H9 (cell line): ENCODE results near the gene PPM1H. TPM values are rescaled to one million over a fixed set of nuclear protein-coding genes. Genes with fewer than 3 reads are reported as not detected.
"Not testable (repeated sequence)": the region's sequence is repeated elsewhere in the genome, so short reads cannot be mapped to it uniquely, and the experiment has no call there.

Source experiments
- DNase-seq: peaks from one replicate; pipeline ENCODE4 v3.0.0-alpha.2; 2017
- H2AFZ ChIP-seq: one replicate; pipeline ENCODE4 v1.6.1; 2013; ENCODE audit warnings: mild to moderate bottlenecking, low read length, control low read depth, moderate library complexity
- H2AK5ac ChIP-seq: 2 replicates; pipeline ENCODE4 v1.6.1; 2013; ENCODE audit warnings: low read length, control low read depth, mixed read lengths; ENCODE audit not compliant: insufficient read length
- H2BK120ac ChIP-seq: one replicate; pipeline ENCODE4 v1.6.1; 2013; ENCODE audit warnings: low read depth, mild to moderate bottlenecking, low read length, control low read depth, inconsistent platforms; ENCODE audit not compliant: poor library complexity, severe bottlenecking
- H2BK12ac ChIP-seq: 2 replicates; pipeline ENCODE4 v1.6.1; 2013; ENCODE audit warnings: low read length, control low read depth, mixed read lengths, low read depth; ENCODE audit not compliant: insufficient read length
- H2BK15ac ChIP-seq: 2 replicates; pipeline ENCODE4 v1.6.1; 2013; ENCODE audit warnings: low read depth, low read length, control low read depth
- H2BK20ac ChIP-seq: one replicate; pipeline ENCODE4 v1.6.1; 2013; ENCODE audit warnings: low read depth, mild to moderate bottlenecking, low read length, control low read depth, inconsistent platforms; ENCODE audit not compliant: poor library complexity, severe bottlenecking
- H2BK5ac ChIP-seq: 2 replicates; pipeline ENCODE4 v1.6.1; 2013; ENCODE audit warnings: low read length, control low read depth, mixed read lengths; ENCODE audit not compliant: insufficient read length
- H3K14ac ChIP-seq: 2 replicates; pipeline ENCODE4 v1.6.1; 2013; ENCODE audit warnings: low read length, control low read depth; ENCODE audit not compliant: insufficient read depth
- H3K18ac ChIP-seq: 2 replicates; pipeline ENCODE4 v1.6.1; 2013; ENCODE audit warnings: low read depth, mild to moderate bottlenecking, mixed read lengths, low read length, control low read depth; ENCODE audit not compliant: insufficient read length
- H3K23ac ChIP-seq: 2 replicates; pipeline ENCODE4 v1.6.1; 2013; ENCODE audit warnings: low read length, control low read depth, mixed read lengths, low read depth; ENCODE audit not compliant: insufficient read length
- H3K23me2 ChIP-seq: 2 replicates; pipeline ENCODE4 v1.6.1; 2013; ENCODE audit warnings: low read depth, mild to moderate bottlenecking, mixed read lengths, low read length, control low read depth; ENCODE audit not compliant: insufficient read length, poor library complexity, severe bottlenecking
- H3K27ac ChIP-seq: 2 replicates; pipeline ENCODE4 v1.5.1; 2013; ENCODE audit warnings: low read length, control low read depth, mixed read lengths, low read depth; ENCODE audit not compliant: insufficient read length
- H3K27me3 ChIP-seq: 2 replicates; pipeline ENCODE4 v1.6.1; 2013; ENCODE audit warnings: low read length, control low read depth, inconsistent platforms; ENCODE audit not compliant: insufficient read depth
- H3K4ac ChIP-seq: 2 replicates; pipeline ENCODE4 v1.6.1; 2013; ENCODE audit warnings: low read depth, mild to moderate bottlenecking, control low read depth, inconsistent platforms, low read length, moderate library complexity
- H3K4me1 ChIP-seq: 2 replicates; pipeline ENCODE4 v1.6.1; 2013; ENCODE audit warnings: low read length, control low read depth, inconsistent platforms; ENCODE audit not compliant: insufficient read depth
- H3K4me2 ChIP-seq: 2 replicates; pipeline ENCODE4 v1.6.1; 2013; ENCODE audit warnings: low read length, control low read depth, mixed read lengths; ENCODE audit not compliant: insufficient read length, insufficient read depth
- H3K56ac ChIP-seq: 2 replicates; pipeline ENCODE4 v1.6.1; 2013; ENCODE audit warnings: low read depth, mild to moderate bottlenecking, mixed read lengths, low read length, control low read depth; ENCODE audit not compliant: insufficient read length
- H3K79me1 ChIP-seq: 2 replicates; pipeline ENCODE4 v1.6.1; 2013; ENCODE audit warnings: low read depth, mild to moderate bottlenecking, moderate library complexity, low read length, control low read depth, inconsistent platforms; ENCODE audit not compliant: insufficient read depth, poor library complexity, severe bottlenecking
- H3K79me2 ChIP-seq: 2 replicates; pipeline ENCODE4 v1.6.1; 2013; ENCODE audit warnings: low read length, control low read depth, inconsistent platforms; ENCODE audit not compliant: insufficient read depth
- H3K9ac ChIP-seq: 2 replicates; pipeline ENCODE4 v1.6.1; 2013; ENCODE audit warnings: low read length, control low read depth, mixed read lengths; ENCODE audit not compliant: insufficient read length; ENCODE audit errors: extremely low read depth
- H3K9me3 ChIP-seq: one replicate; pipeline ENCODE4 v1.6.1; 2013; ENCODE audit warnings: low read depth, low read length, inconsistent platforms; ENCODE audit not compliant: control insufficient read depth
- H3T11ph ChIP-seq: one replicate; pipeline ENCODE4 v1.6.1; 2013; ENCODE audit warnings: mild to moderate bottlenecking, low read length, control low read depth, inconsistent platforms
- H4K20me1 ChIP-seq: one replicate; pipeline ENCODE4 v1.6.1; 2013; ENCODE audit not compliant: control insufficient read depth, insufficient read length, insufficient read depth
- H4K5ac ChIP-seq: 2 replicates; pipeline ENCODE4 v1.6.1; 2013; ENCODE audit warnings: low read depth, mild to moderate bottlenecking, mixed read lengths, low read length, control low read depth; ENCODE audit not compliant: insufficient read length
- H4K8ac ChIP-seq: replicated peaks from 2 replicates; pipeline ENCODE4 v1.6.1; 2013; ENCODE audit warnings: low read length, control low read depth, mixed read lengths, low read depth; ENCODE audit not compliant: insufficient read length
- H4K91ac ChIP-seq: 2 replicates; pipeline ENCODE4 v1.6.1; 2013; ENCODE audit warnings: low read depth, mild to moderate bottlenecking, moderate library complexity, mixed read lengths, low read length, control low read depth; ENCODE audit not compliant: insufficient read length
- H3K27ac Mint-ChIP-seq, 3 experiments: 2 replicates in 2 of 3; 3 replicates in 1 of 3; pipeline ENCODE4 v1.8.0; 2020 to 2021; ENCODE audit warnings: mixed read lengths in 3 of 3, mild to moderate bottlenecking in 1 of 3, moderate library complexity in 1 of 3
- H3K27me3 Mint-ChIP-seq: 2 replicates; pipeline ENCODE4 v1.8.0; 2021; ENCODE audit warnings: low read depth, mild to moderate bottlenecking, moderate library complexity, mixed read lengths
- H3K36me3 Mint-ChIP-seq, 3 experiments: 2 replicates in 2 of 3; 3 replicates in 1 of 3; pipeline ENCODE4 v1.8.0; 2020 to 2021; ENCODE audit warnings: low read depth in 3 of 3, mixed read lengths in 3 of 3; ENCODE audit not compliant: insufficient read depth in 1 of 3
- H3K4me1 Mint-ChIP-seq, 2 experiments: 2 replicates each; pipeline ENCODE4 v1.8.0; 2020; ENCODE audit warnings: mixed read lengths in 2 of 2
- H3K4me3 Mint-ChIP-seq, 2 experiments: 2 replicates in 1 of 2; 3 replicates in 1 of 2; pipeline ENCODE4 v1.8.0; 2020 to 2021; ENCODE audit warnings: mild to moderate bottlenecking in 2 of 2, mixed read lengths in 2 of 2, moderate library complexity in 1 of 2
- H3K9me3 Mint-ChIP-seq, 2 experiments: 2 replicates in 1 of 2; 3 replicates in 1 of 2; pipeline ENCODE4 v1.8.0; 2020; ENCODE audit warnings: mild to moderate bottlenecking in 2 of 2, mixed read lengths in 2 of 2, moderate library complexity in 1 of 2
- WGBS: extraction: QIAGEN DNeasy Blood & Tissue Kit; methylation state at CpG from one replicate; pipeline ENCODE4 v1.1.7; 2013; ENCODE audit warnings: missing lambda C conversion rate, low lambda C conversion rate, mixed read lengths; ENCODE audit not compliant: insufficient read length; ENCODE audit errors: extremely low coverage; 5-methylcytosine and 5-hydroxymethylcytosine counted together
- total RNA-seq: library from RNA; stranded (reverse); gene quantifications from 2 replicates; pipeline ENCODE4 v1.2.1, GENCODE V29; 2021
- TF ChIP-seq, protein P1 (sequence below): fragments of 200-600 bp; sonication (generic); conservative IDR thresholded peaks from 3 replicates; pipeline ENCODE4 v1.8.0; 2021; ENCODE audit warnings: antibody characterized with exemption, mild to moderate bottlenecking

The PPM1H gene
- total RNA-seq, 1 experiment from 2014 or later, result 22.1 TPM

DNA sequence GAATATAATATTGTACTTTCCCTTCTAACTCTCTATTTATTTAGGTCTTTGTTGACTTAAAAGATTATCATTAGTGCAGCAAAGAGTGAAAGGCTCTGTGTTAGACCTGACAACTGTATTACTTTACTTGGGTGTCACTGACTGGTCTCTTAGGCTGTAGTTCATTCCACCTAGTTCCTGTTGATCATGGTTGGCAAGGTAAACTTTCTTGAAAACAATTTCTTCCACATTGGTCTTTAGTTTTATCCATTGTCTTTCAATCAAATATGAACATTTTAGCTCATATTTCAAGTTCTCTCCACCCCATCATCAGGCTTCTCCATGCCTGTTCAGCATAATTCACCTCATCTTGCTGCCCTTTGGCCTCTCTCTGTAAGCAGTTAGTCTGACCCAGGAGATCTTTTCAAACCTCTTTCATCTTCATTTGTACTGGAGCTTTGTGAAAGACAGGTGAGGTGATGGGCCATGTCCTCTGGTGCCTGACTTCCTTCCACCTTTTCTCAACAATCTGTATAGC lies 32.1 kb upstream of the PPM1H start:
- no peak overlapping the region for H2BK5ac ChIP-seq
- H3K23ac ChIP-seq, result no peak overlapping the region
- H3K14ac ChIP-seq, result no peak overlapping the region
- H3T11ph ChIP-seq, result no peak overlapping the region
- no peak overlapping the region for H3K27ac ChIP-seq
- DNase-seq, result no peak
- H2BK20ac ChIP-seq, result no peak overlapping the region
- no peak overlapping the region for H3K4ac ChIP-seq
- H3K23me2 ChIP-seq, result no peaks in the 10 kb centered on the region
- TF ChIP-seq, protein P1, sequence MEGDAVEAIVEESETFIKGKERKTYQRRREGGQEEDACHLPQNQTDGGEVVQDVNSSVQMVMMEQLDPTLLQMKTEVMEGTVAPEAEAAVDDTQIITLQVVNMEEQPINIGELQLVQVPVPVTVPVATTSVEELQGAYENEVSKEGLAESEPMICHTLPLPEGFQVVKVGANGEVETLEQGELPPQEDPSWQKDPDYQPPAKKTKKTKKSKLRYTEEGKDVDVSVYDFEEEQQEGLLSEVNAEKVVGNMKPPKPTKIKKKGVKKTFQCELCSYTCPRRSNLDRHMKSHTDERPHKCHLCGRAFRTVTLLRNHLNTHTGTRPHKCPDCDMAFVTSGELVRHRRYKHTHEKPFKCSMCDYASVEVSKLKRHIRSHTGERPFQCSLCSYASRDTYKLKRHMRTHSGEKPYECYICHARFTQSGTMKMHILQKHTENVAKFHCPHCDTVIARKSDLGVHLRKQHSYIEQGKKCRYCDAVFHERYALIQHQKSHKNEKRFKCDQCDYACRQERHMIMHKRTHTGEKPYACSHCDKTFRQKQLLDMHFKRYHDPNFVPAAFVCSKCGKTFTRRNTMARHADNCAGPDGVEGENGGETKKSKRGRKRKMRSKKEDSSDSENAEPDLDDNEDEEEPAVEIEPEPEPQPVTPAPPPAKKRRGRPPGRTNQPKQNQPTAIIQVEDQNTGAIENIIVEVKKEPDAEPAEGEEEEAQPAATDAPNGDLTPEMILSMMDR, result no peak
- H3K56ac ChIP-seq, result no peak overlapping the region
- H3K79me2 ChIP-seq, result no peaks in the 10 kb centered on the region
- Mint-ChIP-seq H3K9me3 (no peaks in the 10 kb centered on the region), H3K27ac (no peak overlapping the region), H3K4me1 (peaks cover 7 to 10% of the 10 kb centered on the region in 2 experiments), H3K27me3 (peaks cover 16% of the 10 kb centered on the region), H3K4me3 (no peak overlapping the region), H3K36me3 (no peaks in the 10 kb centered on the region; a peak in 1 of 7 replicates)
- no peak overlapping the region for H4K91ac ChIP-seq
- H3K79me1 ChIP-seq, result no peaks in the 10 kb centered on the region
- H3K9me3 ChIP-seq, result no peaks in the 10 kb centered on the region
- no peak overlapping the region for H2AFZ ChIP-seq
- no peak overlapping the region for H3K9ac ChIP-seq
- H3K4me1 ChIP-seq, result no peaks in the 10 kb centered on the region
- H4K5ac ChIP-seq, result no peak overlapping the region
- no peaks in the 10 kb centered on the region for H4K20me1 ChIP-seq
- no peak overlapping the region for H2BK120ac ChIP-seq
- H2BK12ac ChIP-seq, result no peak overlapping the region
- H4K8ac ChIP-seq, result no peak overlapping the region
- no peaks in the 10 kb centered on the region for H3K27me3 ChIP-seq
- no peak overlapping the region for H3K18ac ChIP-seq
- H2BK15ac ChIP-seq, result no peak overlapping the region
- no peak overlapping the region for H2AK5ac ChIP-seq
- no peak overlapping the region for H3K4me2 ChIP-seq

DNA sequence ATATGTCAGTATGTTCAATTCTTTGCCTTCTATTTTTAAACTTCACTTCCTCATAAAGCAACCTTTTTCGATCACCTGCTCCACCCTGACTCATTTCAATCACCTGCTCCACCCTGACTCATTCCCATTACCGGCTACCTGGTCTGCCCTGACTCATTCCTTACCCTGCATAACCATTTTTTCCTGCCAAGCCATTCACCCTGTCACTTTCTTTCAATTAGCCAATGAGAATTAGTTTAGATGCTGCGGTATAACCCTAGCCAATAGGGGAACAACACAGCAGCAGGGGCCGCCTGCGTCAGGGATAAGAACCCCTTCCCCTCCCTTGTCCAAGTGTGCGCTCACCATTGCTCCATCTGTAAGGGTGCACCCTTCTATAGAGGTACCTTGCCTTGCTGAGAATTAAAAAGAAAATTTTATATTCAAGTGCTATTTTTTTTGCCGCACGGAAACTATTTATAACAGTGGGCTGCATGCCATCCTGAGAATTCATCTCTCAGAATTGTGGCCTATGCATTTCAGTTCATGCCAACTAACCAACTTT lies 31.6 kb upstream of the PPM1H start:
- H3K14ac ChIP-seq, H3K4me2 ChIP-seq, H2AFZ ChIP-seq, H4K91ac ChIP-seq, H4K5ac ChIP-seq, H3K79me1 ChIP-seq, H3K4me3 Mint-ChIP-seq, H3K27ac Mint-ChIP-seq, H3K9ac ChIP-seq, H4K8ac ChIP-seq, H2AK5ac ChIP-seq, H4K20me1 ChIP-seq, H3K9me3 ChIP-seq, H3K27me3 ChIP-seq, H3K36me3 Mint-ChIP-seq, H3K27ac ChIP-seq, H3K79me2 ChIP-seq, H2BK15ac ChIP-seq, H3K4me1 ChIP-seq, H3K23me2 ChIP-seq, H2BK20ac ChIP-seq, DNase-seq, H3K4ac ChIP-seq, H2BK12ac ChIP-seq, H3K56ac ChIP-seq, H3K23ac ChIP-seq, H2BK5ac ChIP-seq, H2BK120ac ChIP-seq, H3T11ph ChIP-seq, H3K18ac ChIP-seq, H3K4me1 Mint-ChIP-seq, H3K9me3 Mint-ChIP-seq: not testable (repeated sequence)
- peaks cover 14% of the 10 kb centered on the region for H3K27me3 Mint-ChIP-seq
- WGBS, result no CpG with 5 or more reads among the region's 8 CpGs
